ENCODE results near the gene SLC16A12.
A peak's percentile ranks its signal among the peaks of the same experiment; 100 is the strongest.

The SLC16A12 gene

GRCh38 chr10:89478739-89479654 lies 56.4 kb downstream of the SLC16A12 start:
- no peak for DNase-seq
- in situ Hi-C loops (cut with MboI; ENCODE audit: low pct_unique_long_range_greater_than_20kb, low sequenced_read_pairs) = no loop called here

- in situ Hi-C loops (cut with MboI; ENCODE audit: low pct_unique_long_range_greater_than_20kb, low sequenced_read_pairs) = no loop called here
- no peak for DNase-seq
Measured at GRCh38 chr10:89478085-89478738, 57.2 kb downstream of the SLC16A12 start.

- no peak for DNase-seq
- in situ Hi-C loops (cut with MboI; ENCODE audit: low pct_unique_long_range_greater_than_20kb, low sequenced_read_pairs) = no loop called here
Measured at GRCh38 chr10:89476150-89476549, 59.2 kb downstream of the SLC16A12 start.

- in situ Hi-C loops (cut with MboI; ENCODE audit: low pct_unique_long_range_greater_than_20kb, low sequenced_read_pairs) = no loop called here
- no peak for DNase-seq
Measured at GRCh38 chr10:89475591-89475998, 59.8 kb downstream of the SLC16A12 start.

GRCh38 chr10:89475125-89475524 lies 60.3 kb downstream of the SLC16A12 start:
- no peak for DNase-seq
- in situ Hi-C loops (cut with MboI; ENCODE audit: low pct_unique_long_range_greater_than_20kb, low sequenced_read_pairs) = no loop called here

- in situ Hi-C loops (cut with MboI; ENCODE audit: low pct_unique_long_range_greater_than_20kb, low sequenced_read_pairs) = no loop called here
- no peak for DNase-seq
Measured at GRCh38 chr10:89474452-89474851, 60.9 kb downstream of the SLC16A12 start.

- in situ Hi-C loops (cut with MboI; ENCODE audit: low pct_unique_long_range_greater_than_20kb, low sequenced_read_pairs) = no loop called here
- no peak for DNase-seq
Measured at GRCh38 chr10:89471110-89471809, 64.1 kb downstream of the SLC16A12 start.

- no peak for DNase-seq
- in situ Hi-C loops (cut with MboI; ENCODE audit: low pct_unique_long_range_greater_than_20kb, low sequenced_read_pairs) = no loop called here
Measured at GRCh38 chr10:89470628-89471027, 64.8 kb downstream of the SLC16A12 start.

- in situ Hi-C loops (cut with MboI; ENCODE audit: low pct_unique_long_range_greater_than_20kb, low sequenced_read_pairs) = no loop called here
Measured at GRCh38 chr10:89469517-89469916, 65.9 kb downstream of the SLC16A12 start.

GRCh38 chr10:89468191-89468965 lies 67.0 kb downstream of the SLC16A12 start:
- in situ Hi-C loops (cut with MboI; ENCODE audit: low pct_unique_long_range_greater_than_20kb, low sequenced_read_pairs) = no loop called here
- no peak for DNase-seq

More at GRCh38 chr10:89469517-89469916, 65.9 kb downstream of the SLC16A12 start:
- no peak for DNase-seq

- DNase-seq = peak; percentile 41
- in situ Hi-C loops (cut with MboI; ENCODE audit: low pct_unique_long_range_greater_than_20kb, low sequenced_read_pairs) = no loop called here
Measured at GRCh38 chr10:89466599-89467035, 68.8 kb downstream of the SLC16A12 start.

GRCh38 chr10:89465196-89465595 lies 70.2 kb downstream of the SLC16A12 start:
- in situ Hi-C loops (cut with MboI; ENCODE audit: low pct_unique_long_range_greater_than_20kb, low sequenced_read_pairs) = no loop called here
- DNase-seq = no peak

- DNase-seq = no peak
- in situ Hi-C loops (cut with MboI; ENCODE audit: low pct_unique_long_range_greater_than_20kb, low sequenced_read_pairs) = no loop called here
Measured at GRCh38 chr10:89463846-89464537, 71.4 kb downstream of the SLC16A12 start.

- in situ Hi-C loops (cut with MboI; ENCODE audit: low pct_unique_long_range_greater_than_20kb, low sequenced_read_pairs) = no loop called here
- DNase-seq = no peak
Measured at GRCh38 chr10:89458784-89459183, 76.6 kb downstream of the SLC16A12 start.

GRCh38 chr10:89458291-89458690 lies 77.1 kb downstream of the SLC16A12 start:
- no peak for DNase-seq
- in situ Hi-C loops (cut with MboI; ENCODE audit: low pct_unique_long_range_greater_than_20kb, low sequenced_read_pairs) = no loop called here

- in situ Hi-C loops (cut with MboI; ENCODE audit: low pct_unique_long_range_greater_than_20kb, low sequenced_read_pairs) = no loop called here
- DNase-seq = no peak
Measured at GRCh38 chr10:89454561-89455347, 80.6 kb downstream of the SLC16A12 start.

GRCh38 chr10:89452193-89452592 lies 83.2 kb downstream of the SLC16A12 start:
- in situ Hi-C loops (cut with MboI; ENCODE audit: low pct_unique_long_range_greater_than_20kb, low sequenced_read_pairs) = no loop called here
- no peak for DNase-seq

- in situ Hi-C loops (cut with MboI; ENCODE audit: low pct_unique_long_range_greater_than_20kb, low sequenced_read_pairs) = no loop called here
- no peak for DNase-seq
Measured at GRCh38 chr10:89450901-89451300, 84.5 kb downstream of the SLC16A12 start.

All from KBM-7 (cell line).